GM08714 (cell line): ENCODE results near the gene SARDH.
"Not testable (repeated sequence)": the region's sequence is repeated elsewhere in the genome, so short reads cannot be mapped to it uniquely, and the experiment has no call there.

ENCODE experiments used
- H3K4me3 ChIP-seq: fragments of 200-500 bp; sonication (Bioruptor generic); 2 replicates; pipeline ENCODE4 v1.5.1; 2014; ENCODE audit warnings: mild to moderate bottlenecking, low read length, inconsistent platforms
- ZNF274 ChIP-seq: IDR thresholded peaks from 2 replicates; pipeline ENCODE4 v1.6.1; 2012; ENCODE audit warnings: mild to moderate bottlenecking, low read depth, low read length

SARDH gene

DNA sequence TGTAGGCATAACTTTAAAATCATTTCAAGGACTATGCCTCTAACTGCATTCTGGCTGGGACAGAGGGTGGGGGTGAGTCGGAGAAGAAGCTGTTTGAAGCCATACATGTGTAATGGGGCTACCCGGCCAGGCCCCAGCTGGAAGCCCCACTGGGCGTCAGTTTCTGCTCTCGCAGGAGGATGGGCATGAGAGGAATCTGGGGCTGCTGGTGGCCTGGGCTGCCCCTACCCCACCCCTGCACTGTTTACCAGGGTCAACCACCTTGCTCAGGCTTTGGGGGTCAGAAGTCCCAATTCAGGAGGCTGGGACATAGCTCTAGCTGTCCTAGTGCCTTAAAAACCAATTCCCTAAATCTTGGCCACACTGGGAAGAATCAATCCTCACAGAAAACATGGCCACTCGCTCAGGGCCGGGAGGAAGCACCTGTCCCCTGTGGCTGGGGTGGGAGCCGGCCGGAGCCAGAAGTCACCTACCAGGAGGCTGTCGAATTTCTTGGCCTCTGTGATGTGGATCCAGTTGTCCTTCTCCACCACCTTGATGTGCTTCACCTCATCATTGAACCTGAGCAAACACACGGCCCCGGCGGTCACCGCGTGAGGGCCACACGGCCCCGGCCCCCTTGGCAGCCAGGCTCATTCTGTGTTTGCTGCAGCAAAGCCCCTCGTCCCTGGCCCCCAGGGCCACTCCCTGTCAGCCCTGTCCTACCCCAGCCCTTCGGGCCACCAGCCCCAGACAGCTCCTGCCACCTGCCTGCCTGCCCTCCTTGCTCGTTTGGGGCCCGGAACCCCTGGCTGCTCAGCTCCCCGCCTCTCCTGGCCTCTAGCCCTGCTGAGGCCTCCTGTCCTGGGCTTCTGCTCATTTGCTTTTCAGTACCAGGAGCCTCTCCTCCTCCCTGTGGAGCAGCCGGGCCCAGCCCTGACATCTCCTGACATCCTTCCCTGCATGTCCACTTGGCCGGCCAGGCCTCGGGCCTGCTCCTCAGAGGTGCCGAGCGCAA lies 33.6 kb upstream of the SARDH start:
- no peak overlapping the region for H3K4me3 ChIP-seq
- TF ChIP-seq ZNF274 = no peak

- no peak overlapping the region for H3K4me3 ChIP-seq
- TF ChIP-seq ZNF274 = no peak
Observed at GRCh38 chr9:133770076-133770777, 32.1 kb upstream of the SARDH start.

DNA sequence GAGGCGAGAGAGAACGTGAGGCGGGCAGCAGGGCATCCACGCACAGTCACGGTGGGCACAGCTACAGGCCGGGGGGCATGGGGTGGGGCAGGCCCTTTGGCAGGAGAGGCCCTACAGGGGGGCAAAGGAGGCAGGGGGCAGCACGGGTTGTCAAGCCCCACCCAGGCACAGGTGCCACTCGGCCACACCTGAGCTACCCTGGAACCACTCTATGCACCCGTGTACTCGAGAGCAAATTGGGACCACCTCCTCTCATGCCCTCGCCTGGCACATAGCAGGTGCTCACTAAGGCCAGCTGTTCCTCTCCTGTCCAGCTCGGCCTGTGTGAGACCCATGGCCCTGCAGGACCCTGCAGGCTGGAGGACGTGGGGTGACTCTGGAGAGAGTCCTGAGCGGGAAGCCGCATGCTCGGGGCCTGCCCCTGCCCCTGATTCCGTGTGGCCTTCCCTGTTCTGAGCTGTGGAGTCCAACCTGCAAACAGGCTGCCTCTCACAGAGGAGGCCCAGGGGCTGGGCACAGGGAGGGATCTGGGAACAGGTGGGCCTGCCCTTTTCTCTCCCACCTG lies 31.4 kb upstream of the SARDH start:
- no peak for TF ChIP-seq ZNF274
- H3K4me3 ChIP-seq = no peak overlapping the region

DNA sequence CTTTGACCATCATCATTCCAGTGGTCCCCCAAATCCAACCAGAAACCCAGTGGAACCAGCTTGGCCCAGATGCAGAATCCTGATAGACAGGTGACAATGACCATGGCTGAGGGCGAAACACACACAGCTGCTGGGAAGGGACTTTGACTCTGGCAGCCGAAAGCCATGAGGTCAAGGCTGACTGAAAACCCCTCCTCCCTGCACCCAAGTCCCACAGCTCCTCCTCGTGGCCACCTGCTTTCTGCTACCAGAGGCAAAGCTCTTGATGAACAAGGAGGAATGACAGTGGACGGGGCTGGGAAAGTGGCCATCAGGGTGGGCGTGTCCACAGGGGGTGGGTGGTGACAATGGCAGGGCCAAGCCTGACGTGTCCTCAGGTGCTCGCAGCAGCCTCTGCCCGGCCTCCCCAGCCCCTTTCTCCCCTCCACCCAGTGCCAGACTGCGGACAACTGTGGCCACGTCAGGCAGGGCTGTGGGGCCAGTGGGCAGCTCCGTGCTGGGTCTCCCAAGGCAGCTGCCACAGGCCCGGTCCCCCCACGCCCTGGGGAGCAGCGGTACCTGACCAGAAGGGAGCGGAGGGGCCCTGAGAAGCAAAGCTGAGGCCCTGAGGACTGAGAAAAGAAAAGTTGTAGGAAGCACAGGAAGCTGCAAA lies 30.8 kb upstream of the SARDH start:
- no peak overlapping the region for H3K4me3 ChIP-seq
- no peak for TF ChIP-seq ZNF274

GRCh38 chr9:133768371-133768858 lies 30.3 kb upstream of the SARDH start:
- H3K4me3 ChIP-seq = no peak overlapping the region
- no peak for TF ChIP-seq ZNF274

GRCh38 chr9:133767625-133768024 lies 29.5 kb upstream of the SARDH start:
- TF ChIP-seq ZNF274 = no peak
- no peak overlapping the region for H3K4me3 ChIP-seq

DNA sequence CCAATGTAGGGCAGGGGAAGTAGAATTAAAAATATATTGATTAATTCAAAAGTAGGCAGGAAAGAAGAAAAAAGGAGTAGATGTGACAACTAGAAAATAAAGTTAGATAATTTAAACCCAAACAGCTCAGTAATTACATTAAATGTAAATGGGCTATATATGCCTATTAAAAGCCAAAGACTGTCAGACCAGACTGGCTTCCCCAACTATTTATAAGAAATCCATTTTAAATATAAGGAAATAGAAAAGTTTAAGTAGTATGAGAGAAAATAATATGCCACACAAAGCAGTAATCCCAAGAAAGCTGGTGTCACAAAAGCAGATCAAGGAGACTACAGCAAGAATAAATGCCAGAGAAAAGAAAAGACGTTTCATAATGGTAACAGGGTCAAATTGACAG lies 28.9 kb upstream of the SARDH start:
- no peak for TF ChIP-seq ZNF274
- no peak overlapping the region for H3K4me3 ChIP-seq

- not testable (repeated sequence) for H3K4me3 ChIP-seq
Observed at GRCh38 chr9:133766234-133766633, 28.1 kb upstream of the SARDH start.

- no peak for TF ChIP-seq ZNF274
- H3K4me3 ChIP-seq = no peak overlapping the region
Observed at GRCh38 chr9:133763272-133764183, 25.4 kb upstream of the SARDH start.

DNA sequence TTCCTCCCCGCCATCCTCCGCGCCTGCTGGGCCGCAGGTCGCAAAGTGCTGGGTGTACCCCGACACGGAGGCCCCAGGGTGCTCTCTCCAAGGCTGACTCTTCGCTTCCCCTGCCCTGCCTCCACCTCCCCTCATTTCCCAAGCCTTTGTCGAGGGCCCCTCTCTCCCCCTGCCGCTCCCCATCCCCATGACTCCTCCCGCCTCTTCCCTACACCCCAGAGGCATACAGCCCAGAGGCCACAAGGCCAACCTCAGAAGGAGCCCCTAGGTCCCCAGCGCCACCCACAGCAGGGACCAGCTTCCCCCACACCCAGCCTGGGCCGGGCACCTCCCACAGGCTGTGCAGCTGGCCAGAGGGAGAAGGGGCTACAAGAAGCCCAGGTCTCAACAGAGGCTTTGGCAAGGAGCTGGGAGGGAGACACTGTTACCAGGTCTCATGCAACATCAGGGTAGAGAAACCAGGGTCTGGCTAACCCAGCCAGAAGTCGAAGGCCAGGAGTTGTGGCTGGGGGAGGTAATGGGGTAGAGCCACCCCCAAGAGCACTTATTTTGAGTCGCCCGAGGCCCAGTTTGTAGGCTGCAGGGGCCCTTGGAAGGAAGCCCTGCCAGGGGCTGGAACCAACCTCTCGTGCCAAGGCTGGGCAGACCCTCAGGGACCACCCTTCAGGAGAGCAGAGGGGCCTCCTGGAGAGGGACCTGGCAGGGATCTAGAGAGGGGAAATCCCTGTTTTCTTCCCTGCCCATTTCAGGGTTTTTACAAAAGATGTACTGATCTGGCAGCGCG lies 24.5 kb upstream of the SARDH start:
- TF ChIP-seq ZNF274 = no peak
- H3K4me3 ChIP-seq = no peak overlapping the region

DNA sequence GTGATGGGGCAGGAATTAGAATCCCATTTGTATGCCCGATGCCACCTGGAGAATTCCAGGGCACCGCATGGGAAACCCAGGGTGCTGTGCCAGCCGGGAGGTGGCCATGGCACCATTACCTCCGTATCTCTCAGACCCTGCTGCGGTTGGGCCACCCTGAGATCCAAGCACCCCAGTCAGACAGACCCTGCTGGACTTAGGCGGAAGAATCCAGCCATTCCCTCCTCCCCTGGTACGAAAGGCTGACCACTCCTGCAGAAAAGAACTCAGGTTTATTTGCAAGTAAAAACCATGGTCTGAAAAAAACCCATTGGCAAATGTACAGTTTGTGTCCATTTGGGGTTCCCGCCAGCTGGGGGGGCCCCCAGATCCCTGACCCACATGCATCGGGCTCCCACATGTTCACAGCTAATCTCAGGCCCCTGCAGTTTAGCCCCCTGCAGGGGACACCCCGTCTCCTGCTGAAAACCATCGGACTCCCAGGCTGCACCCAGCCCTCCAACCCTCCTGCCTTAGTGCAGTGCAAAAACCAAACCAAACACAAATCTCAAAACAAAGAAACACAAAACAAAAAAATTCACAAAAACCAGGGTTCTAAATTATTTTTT lies 23.6 kb upstream of the SARDH start:
- no peak for TF ChIP-seq ZNF274

GRCh38 chr9:133760713-133761290 lies 22.6 kb upstream of the SARDH start:
- no peak for TF ChIP-seq ZNF274
- no peak overlapping the region for H3K4me3 ChIP-seq

More for the DNA sequence above, 23.6 kb upstream of the SARDH start:
- no peak overlapping the region for H3K4me3 ChIP-seq
